Hematopoietic multipotent progenitor cell treated with erythropoietin and hydrocortisone succinate and interleukin-3 and kit ligand, for 17 days (in vitro differentiated cells): ENCODE measurements around the gene MTMR10.
A peak's percentile ranks its signal among the peaks of the same experiment; 100 is the strongest.

Experiments used
- DNase-seq: peaks from one replicate; pipeline ENCODE4 v3.0.0-alpha.2; 2015; ENCODE audit warnings: low spot score

The MTMR10 gene

GRCh38 chr15:30956216-30957124 is 35.0 kb downstream of the MTMR10 start:
- DNase-seq, result no peak

GRCh38 chr15:30954674-30955073 is 36.8 kb downstream of the MTMR10 start:
- no peak for DNase-seq

GRCh38 chr15:30953731-30954378 is 37.6 kb downstream of the MTMR10 start:
- peak; percentile 83 for DNase-seq

GRCh38 chr15:30953183-30953582 is 38.2 kb downstream of the MTMR10 start:
- no peak for DNase-seq

GRCh38 chr15:30943654-30944335 is 47.6 kb downstream of the MTMR10 start:
- DNase-seq, result no peak

- DNase-seq, result no peak
Measured at GRCh38 chr15:30941520-30941919, 49.9 kb downstream of the MTMR10 start.

DNA sequence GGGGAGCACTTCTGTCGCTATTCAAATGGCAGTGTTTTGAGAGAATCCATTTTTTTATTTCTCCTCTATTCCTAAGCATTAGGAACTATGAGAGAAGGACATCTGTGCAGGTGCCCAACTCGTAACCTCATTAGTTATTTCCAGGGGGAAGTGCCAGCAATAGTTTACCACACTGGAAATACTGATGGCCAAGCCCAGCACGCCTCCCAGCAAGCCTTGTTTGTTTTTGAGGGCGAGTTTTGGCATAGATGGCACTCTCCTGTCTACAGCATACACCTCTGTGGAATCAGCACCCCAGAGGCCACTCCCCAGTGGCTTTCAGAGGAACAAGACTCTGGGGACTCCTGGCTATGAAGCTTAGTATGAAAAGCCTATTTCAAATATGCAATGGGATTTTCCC is 51.1 kb downstream of the MTMR10 start:
- DNase-seq, result no peak

GRCh38 chr15:30939161-30939560 is 52.3 kb downstream of the MTMR10 start:
- DNase-seq, result no peak

- no peak for DNase-seq
Measured at GRCh38 chr15:30933293-30933692, 58.1 kb downstream of the MTMR10 start.

GRCh38 chr15:30930422-30930821 is 61.0 kb downstream of the MTMR10 start:
- DNase-seq, result no peak

DNA sequence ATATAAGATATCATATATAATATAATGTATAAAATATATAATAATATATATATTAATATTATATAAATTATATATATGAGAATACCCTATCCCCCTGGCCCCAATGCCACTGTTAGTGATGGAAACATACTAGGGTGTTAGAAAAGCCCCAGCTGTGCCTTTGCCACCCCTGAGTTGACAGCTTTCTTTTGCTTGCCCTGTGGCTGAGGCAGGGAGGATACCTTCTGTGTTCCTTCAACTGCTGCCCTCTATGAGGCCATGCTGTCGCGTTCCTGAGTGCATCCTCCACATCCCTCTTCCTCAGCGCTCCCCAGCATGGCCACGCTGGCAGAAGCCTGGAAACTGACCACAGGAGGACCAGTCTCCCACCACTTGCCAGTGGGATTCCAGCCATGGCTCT is 61.4 kb downstream of the MTMR10 start:
- DNase-seq, result no peak

DNA sequence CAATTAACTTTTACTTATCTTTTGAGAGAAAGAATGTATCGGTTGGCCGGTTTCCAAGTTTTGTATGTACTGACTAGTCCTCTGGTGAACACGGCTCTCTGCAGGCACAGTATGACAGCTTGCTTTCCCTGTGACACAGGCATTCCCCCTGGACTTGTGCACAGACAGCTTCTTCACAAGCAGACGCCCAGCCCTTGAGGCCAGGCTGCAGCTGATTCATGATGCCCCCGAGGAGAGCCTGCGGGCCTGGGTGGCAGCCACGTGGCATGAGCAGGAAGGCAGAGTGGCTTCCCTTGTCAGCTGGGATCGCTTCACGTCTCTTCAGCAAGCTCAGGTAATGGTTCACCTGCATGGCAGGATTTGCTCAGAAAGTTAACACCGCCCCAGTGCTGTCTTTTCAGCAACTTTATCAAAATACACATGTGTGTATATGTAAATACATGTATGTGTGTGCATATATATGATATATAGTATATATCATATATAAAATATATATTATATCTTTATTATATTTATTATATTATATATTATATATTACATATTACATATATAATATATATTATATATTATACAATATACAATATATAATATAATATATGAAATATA is 62.3 kb downstream of the MTMR10 start:
- no peak for DNase-seq

DNA sequence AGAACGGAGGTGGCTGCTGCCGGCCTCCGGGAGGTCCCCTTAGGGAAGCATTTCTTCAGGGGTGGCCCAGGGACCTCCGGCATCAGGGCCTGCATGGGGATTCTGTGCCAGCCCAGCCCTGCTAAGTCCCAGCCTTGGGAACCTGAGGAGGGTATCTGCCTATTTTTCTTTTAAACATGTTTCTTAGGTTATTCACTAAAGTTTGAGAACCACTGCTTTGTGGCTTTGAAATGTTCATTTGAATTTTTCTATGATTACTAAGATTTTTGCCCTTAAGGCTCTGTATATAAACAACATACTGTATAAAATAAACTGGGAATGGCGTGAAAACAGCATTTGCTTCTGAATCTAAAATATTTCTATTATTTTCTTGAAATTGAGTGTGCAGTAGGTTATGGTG is 63.4 kb downstream of the MTMR10 start:
- no peak for DNase-seq

- DNase-seq, result no peak
Measured at GRCh38 chr15:30927148-30927761, 64.2 kb downstream of the MTMR10 start.

- no peak for DNase-seq
Measured at GRCh38 chr15:30926161-30926560, 65.3 kb downstream of the MTMR10 start.

GRCh38 chr15:30925686-30926085 is 65.7 kb downstream of the MTMR10 start:
- DNase-seq, result no peak

GRCh38 chr15:30924353-30924752 is 67.1 kb downstream of the MTMR10 start:
- no peak for DNase-seq

DNA sequence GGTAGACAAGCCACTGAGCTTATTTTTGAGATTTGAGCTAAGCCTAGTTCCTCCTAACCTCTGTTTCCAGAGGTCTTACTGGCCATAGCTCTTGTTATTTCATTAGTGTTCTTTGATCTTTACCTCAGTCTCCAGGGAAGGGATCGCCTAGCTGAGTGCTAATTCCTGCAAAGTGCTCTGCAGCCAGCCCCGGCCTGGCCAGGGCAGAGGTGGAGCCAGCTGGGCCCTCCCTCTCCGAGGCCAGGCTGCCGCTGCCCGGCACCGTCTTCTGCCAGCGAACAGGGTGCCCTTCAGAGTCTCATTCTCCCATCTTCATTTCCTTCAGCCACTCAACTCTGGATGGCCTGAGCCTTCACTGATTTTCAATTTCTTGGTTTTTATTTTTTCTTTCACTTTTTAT is 68.0 kb downstream of the MTMR10 start:
- DNase-seq, result no peak

DNA sequence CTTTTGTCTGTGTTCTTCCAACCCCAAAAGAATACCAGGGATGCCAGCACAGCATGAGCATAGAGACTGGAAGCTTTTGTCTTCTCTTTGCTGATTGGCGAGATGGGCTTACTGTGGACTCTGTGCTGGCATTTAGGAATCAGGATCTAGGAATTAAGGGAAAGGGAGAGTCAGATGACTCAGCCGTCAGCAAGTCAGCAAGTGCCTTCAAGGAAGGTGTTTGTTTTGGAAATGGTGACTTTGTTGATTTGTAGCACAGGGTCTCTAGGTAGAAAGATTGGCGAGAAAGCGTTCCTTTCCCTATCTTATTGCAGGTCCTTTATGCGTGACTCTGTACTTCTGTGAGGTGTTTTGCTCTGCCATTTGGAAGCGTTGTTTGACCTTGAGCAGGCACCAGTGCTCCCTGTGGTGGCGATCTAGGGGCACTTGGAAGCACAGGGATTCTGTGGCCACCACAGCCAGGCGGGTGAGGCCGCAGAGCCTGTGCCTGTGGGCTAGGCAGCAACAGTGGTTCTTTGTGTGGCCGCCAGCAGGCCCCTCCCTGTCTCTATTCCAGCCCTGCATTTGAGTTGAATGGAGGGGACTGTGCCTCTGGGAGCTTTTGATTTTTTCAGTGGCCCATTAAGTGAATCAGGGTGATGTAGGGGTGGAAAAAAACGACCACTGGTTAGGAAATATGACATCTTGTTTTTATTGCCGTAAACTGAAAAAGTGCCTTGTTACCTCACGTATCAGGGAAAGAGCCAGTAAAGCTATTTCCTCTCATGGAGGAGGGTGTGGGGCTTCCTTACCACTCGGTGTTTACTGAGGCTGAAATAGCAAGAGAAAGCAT is 68.7 kb downstream of the MTMR10 start:
- no peak for DNase-seq

GRCh38 chr15:30921781-30922479 is 69.5 kb downstream of the MTMR10 start:
- DNase-seq, result no peak

- no peak for DNase-seq
Measured at GRCh38 chr15:30921106-30921505, 70.3 kb downstream of the MTMR10 start.
